Nephron (organoid): ENCODE measurements around the gene LHX4.

Source experiments
- H3K27ac Mint-ChIP-seq, 3 experiments: 2 replicates each; pipeline ENCODE4 v1.8.0; 2020; ENCODE audit warnings: mixed read lengths in 3 of 3, mild to moderate bottlenecking in 2 of 3, moderate library complexity in 1 of 3
- H3K27me3 Mint-ChIP-seq: 2 replicates; pipeline ENCODE4 v1.8.0; 2021; ENCODE audit warnings: low read depth, mild to moderate bottlenecking, moderate library complexity, mixed read lengths
- H3K36me3 Mint-ChIP-seq: 2 replicates; pipeline ENCODE4 v1.8.0; 2020; ENCODE audit warnings: low read depth, mixed read lengths
- H3K4me1 Mint-ChIP-seq: 2 replicates; pipeline ENCODE4 v1.8.0; 2020; ENCODE audit warnings: mixed read lengths
- H3K4me3 Mint-ChIP-seq, 3 experiments: 2 replicates each; pipeline ENCODE4 v1.8.0; 2020; ENCODE audit warnings: mild to moderate bottlenecking in 3 of 3, mixed read lengths in 3 of 3, moderate library complexity in 2 of 3
- H3K9me3 Mint-ChIP-seq: 2 replicates; pipeline ENCODE4 v1.8.0; 2020; ENCODE audit warnings: mixed read lengths
- TF ChIP-seq, protein P1 (sequence below), 3 experiments: fragments of 200-600 bp; sonication (generic); IDR thresholded peaks; one replicate each; pipeline ENCODE4 v1.5.0; 2021; ENCODE audit warnings: antibody characterized with exemption in 3 of 3; ENCODE audit not compliant: unreplicated experiment in 3 of 3

Gene LHX4

DNA sequence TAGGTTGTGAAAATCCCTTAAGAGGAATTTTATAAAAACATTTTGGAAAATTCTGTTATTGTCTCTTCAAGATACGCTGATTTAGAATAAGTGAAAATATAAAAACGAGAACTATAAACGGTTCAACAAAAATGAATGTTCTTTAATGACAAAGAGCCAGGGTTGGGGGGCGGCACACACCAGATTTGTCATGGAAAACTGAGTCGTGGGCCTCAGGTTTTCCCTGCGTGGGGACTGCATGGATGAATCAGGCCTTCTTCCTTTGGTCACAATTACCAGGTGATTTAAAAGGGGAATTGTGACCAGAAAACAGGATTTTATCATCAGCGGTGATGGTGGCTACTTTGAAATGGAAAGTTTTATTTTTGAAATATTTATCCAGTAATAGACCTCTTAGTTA is 8.6 kb downstream of the LHX4 start:
- no peak overlapping the region for H3K27ac Mint-ChIP-seq
- peaks cover 10% of the 10 kb centered on the region for H3K4me1 Mint-ChIP-seq
- no peak overlapping the region for H3K4me3 Mint-ChIP-seq
- no peaks in the 10 kb centered on the region for H3K36me3 Mint-ChIP-seq
- H3K9me3 Mint-ChIP-seq = no peaks in the 10 kb centered on the region
- TF ChIP-seq, protein P1, sequence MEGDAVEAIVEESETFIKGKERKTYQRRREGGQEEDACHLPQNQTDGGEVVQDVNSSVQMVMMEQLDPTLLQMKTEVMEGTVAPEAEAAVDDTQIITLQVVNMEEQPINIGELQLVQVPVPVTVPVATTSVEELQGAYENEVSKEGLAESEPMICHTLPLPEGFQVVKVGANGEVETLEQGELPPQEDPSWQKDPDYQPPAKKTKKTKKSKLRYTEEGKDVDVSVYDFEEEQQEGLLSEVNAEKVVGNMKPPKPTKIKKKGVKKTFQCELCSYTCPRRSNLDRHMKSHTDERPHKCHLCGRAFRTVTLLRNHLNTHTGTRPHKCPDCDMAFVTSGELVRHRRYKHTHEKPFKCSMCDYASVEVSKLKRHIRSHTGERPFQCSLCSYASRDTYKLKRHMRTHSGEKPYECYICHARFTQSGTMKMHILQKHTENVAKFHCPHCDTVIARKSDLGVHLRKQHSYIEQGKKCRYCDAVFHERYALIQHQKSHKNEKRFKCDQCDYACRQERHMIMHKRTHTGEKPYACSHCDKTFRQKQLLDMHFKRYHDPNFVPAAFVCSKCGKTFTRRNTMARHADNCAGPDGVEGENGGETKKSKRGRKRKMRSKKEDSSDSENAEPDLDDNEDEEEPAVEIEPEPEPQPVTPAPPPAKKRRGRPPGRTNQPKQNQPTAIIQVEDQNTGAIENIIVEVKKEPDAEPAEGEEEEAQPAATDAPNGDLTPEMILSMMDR (IDR thresholded peaks at IDR 0.05; ENCODE audit: unreplicated experiment in 3 of 3) = no peak
- peaks cover 100% of the 10 kb centered on the region for H3K27me3 Mint-ChIP-seq

GRCh38 chr1:180239145-180240096 is 9.4 kb downstream of the LHX4 start:
- H3K4me1 Mint-ChIP-seq = peaks cover 2% of the 10 kb centered on the region
- H3K4me3 Mint-ChIP-seq = no peak overlapping the region
- H3K27me3 Mint-ChIP-seq = peaks cover 100% of the 10 kb centered on the region
- H3K9me3 Mint-ChIP-seq = no peaks in the 10 kb centered on the region
- no peaks in the 10 kb centered on the region for H3K36me3 Mint-ChIP-seq
- H3K27ac Mint-ChIP-seq = no peak overlapping the region
- TF ChIP-seq, protein P1 (IDR thresholded peaks at IDR 0.05; ENCODE audit: unreplicated experiment in 3 of 3) = no peak

DNA sequence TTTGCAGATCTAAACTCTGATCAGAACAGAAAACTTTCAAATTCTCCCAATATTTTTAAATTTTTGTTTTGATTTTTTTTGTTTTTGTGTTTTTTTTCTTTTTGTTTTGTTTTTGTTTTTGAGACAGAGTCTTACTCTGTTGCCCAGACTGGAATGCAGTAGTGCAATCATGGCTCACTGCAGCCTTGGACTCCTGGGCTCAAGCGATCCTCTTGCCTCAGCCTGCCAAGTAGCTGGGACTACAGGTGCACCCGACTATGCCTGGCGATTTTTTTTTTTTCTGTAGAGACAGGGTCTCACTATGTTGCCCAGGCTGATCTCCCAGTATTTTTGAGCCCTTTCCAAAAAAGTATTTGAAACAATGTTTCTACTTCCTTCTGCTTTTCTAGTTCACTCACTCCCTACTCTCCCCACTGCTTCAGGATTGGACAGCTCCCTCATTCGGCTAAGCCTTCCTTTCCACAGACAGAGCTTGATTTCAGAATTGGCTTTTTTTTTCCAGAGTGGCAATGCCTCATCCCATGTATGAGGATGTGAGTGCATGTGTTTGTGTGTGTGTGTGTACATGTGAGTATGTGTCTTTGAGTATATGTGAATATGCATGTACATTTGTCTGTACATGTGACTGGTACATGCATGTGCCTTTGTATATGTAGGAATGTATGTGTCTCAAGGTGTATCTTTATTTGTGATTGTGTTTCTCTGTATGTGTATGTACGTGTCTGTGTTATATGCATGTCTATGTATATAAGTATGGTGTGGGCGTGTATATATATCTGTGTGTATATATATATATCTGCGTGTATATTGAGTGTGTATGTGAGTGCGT is 11.9 kb downstream of the LHX4 start:
- Mint-ChIP-seq H3K27ac (no peak overlapping the region), H3K27me3 (peaks cover 100% of the 10 kb centered on the region), H3K9me3 (no peaks in the 10 kb centered on the region), H3K4me1 (no peaks in the 10 kb centered on the region), H3K36me3 (no peaks in the 10 kb centered on the region), H3K4me3 (no peak overlapping the region)
- TF ChIP-seq, protein P1 (IDR thresholded peaks at IDR 0.05; ENCODE audit: unreplicated experiment in 3 of 3) = no peak

DNA sequence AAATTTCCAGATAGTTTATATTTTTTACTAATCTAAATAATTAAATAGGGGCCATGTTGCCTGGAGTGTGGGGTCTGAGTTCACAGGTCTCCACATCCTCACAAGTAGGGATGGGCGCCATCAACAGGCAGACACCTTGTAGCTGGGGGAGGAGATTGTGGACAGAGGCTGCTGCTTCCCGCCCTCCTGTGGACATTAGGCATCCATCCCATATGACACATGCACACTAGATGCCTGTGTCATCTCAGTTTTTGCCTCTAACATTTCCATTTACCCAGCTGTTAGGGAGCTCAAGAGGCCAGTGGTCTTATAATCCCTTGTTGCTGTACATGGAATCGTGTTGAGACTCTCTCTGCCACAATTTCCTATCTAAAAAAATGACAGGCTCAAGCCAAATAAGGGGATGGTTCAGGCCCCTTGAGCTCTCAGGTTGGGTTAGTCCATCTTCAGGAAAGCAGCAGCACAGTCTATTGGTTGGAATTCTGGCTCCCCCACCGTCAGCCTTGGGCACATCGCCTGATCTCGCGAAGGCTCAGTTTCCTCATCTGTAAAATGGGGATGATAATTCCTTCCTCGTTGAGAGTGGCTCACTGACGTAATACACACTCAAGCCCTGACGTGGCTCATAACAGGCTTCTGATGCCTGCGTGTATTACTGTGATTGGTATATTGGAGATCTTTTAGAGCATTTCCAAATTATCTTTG is 13.6 kb downstream of the LHX4 start:
- Mint-ChIP-seq H3K27ac (no peak overlapping the region), H3K27me3 (peaks cover 96% of the 10 kb centered on the region), H3K4me1 (no peaks in the 10 kb centered on the region), H3K9me3 (no peaks in the 10 kb centered on the region), H3K4me3 (no peak overlapping the region), H3K36me3 (no peaks in the 10 kb centered on the region)
- TF ChIP-seq, protein P1 (IDR thresholded peaks at IDR 0.05; ENCODE audit: unreplicated experiment in 3 of 3) = no peak

GRCh38 chr1:180244840-180245239 is 14.8 kb downstream of the LHX4 start:
- H3K9me3 Mint-ChIP-seq = no peaks in the 10 kb centered on the region
- no peaks in the 10 kb centered on the region for H3K4me1 Mint-ChIP-seq
- H3K36me3 Mint-ChIP-seq = no peaks in the 10 kb centered on the region
- H3K4me3 Mint-ChIP-seq = no peak overlapping the region
- H3K27ac Mint-ChIP-seq = no peak overlapping the region
- H3K27me3 Mint-ChIP-seq = peaks cover 93% of the 10 kb centered on the region
- TF ChIP-seq, protein P1 (IDR thresholded peaks at IDR 0.05; ENCODE audit: unreplicated experiment in 3 of 3) = no peak
